Measurements from ENCODE around the gene EFHC1. TPM values are rescaled to one million over a fixed set of nuclear protein-coding genes. Genes with fewer than 3 reads are reported as not detected.

Gene EFHC1
- total RNA-seq, 1 experiment from 2014 or later, result 13.2 TPM

DNA sequence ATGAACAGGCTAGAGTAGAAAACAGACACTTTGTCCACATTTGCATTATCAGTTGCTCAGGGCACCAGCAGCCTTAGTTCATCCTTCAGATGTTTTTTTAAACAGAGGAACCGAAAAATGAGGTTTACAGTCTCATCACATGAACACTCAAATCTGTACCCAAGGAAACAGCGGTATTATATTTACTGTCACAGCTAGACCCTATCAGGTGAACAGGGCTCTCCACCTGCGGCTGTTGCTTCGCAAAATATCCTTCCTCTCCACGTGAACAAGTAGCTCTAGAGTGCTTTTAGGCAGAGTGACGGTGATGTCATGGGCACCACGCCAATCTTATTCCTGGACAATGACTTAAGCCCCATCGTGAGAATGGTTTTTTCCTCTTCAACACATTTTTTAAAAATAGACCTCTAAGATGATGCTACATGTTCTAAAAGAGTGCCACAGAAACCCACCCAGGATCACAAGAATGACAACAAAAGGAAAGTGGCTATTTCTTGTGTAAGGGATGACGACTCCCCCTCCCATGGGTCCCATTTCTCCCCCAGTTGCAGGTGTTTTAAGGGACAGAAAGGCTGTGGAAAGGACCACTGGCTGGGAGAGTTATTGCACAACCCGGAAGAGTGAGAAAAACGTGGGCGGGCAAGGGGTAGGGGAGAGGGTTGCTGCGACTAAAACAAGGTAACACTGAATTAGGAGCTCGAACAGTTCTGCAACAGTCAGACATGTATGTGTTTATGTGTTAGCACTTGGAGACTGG is 77.7 kb downstream of the EFHC1 start:
- H3K9me3 Mint-ChIP-seq, result peaks cover 0 to 2% of the 10 kb centered on the region in 2 experiments; a peak in 1 of 5 replicates

More for the DNA sequence above, 77.7 kb downstream of the EFHC1 start:
- H3K27ac Mint-ChIP-seq, result no peak overlapping the region; a peak in 1 of 7 replicates
- no peak overlapping the region for H3K4me3 Mint-ChIP-seq
- Histone ChIP-seq H3K9me3 (ENCODE audit: control insufficient read depth, low read depth, low read length) (no peaks in the 10 kb centered on the region), H3K79me2 (ENCODE audit: insufficient read depth, low read length) (no peaks in the 10 kb centered on the region), H4K5ac (ENCODE audit: insufficient read length, low read depth, low read length) (no peak overlapping the region), H3K79me1 (ENCODE audit: insufficient read depth, low read depth, low read length, poor library complexity, severe bottlenecking) (no peaks in the 10 kb centered on the region), H2AK5ac (ENCODE audit: insufficient read length, low read length) (no peak overlapping the region), H3K4me2 (ENCODE audit: insufficient read depth, insufficient read length, low read length) (no peak overlapping the region), H3T11ph (ENCODE audit: low read length) (no peak overlapping the region), H3K9ac (ENCODE audit: extremely low read depth, insufficient read length, low read length) (no peak overlapping the region), H2BK120ac (ENCODE audit: low read depth, low read length, poor library complexity, severe bottlenecking) (no peak overlapping the region), H3K56ac (ENCODE audit: insufficient read length, low read depth, low read length) (no peak overlapping the region), H4K91ac (ENCODE audit: insufficient read length, low read depth, low read length) (no peak overlapping the region), H3K23me2 (ENCODE audit: insufficient read length, low read depth, low read length, poor library complexity, severe bottlenecking) (no peaks in the 10 kb centered on the region), H3K23ac (ENCODE audit: insufficient read length, low read depth, low read length) (no peak overlapping the region), H2BK5ac (ENCODE audit: insufficient read length, low read length) (no peak overlapping the region), H4K20me1 (ENCODE audit: control insufficient read depth, insufficient read depth, insufficient read length) (no peaks in the 10 kb centered on the region), H4K8ac (replicated peaks; ENCODE audit: insufficient read length, low read depth, low read length) (no peak overlapping the region), H3K4ac (ENCODE audit: low read depth, low read length) (no peak overlapping the region), H2AFZ (ENCODE audit: low read length) (no peak overlapping the region), H3K14ac (ENCODE audit: insufficient read depth, low read length) (no peak overlapping the region), H2BK20ac (ENCODE audit: low read depth, low read length, poor library complexity, severe bottlenecking) (no peak overlapping the region), H3K27me3 (ENCODE audit: insufficient read depth, low read length) (no peaks in the 10 kb centered on the region), H3K4me1 (ENCODE audit: insufficient read depth, low read length) (no peaks in the 10 kb centered on the region), H3K27ac (ENCODE audit: insufficient read length, low read depth, low read length) (no peak overlapping the region), H3K18ac (ENCODE audit: insufficient read length, low read depth, low read length) (no peak overlapping the region), H2BK15ac (ENCODE audit: low read depth, low read length) (no peak overlapping the region), H2BK12ac (ENCODE audit: insufficient read length, low read depth, low read length) (no peak overlapping the region)
- H3K36me3 Mint-ChIP-seq (ENCODE audit: insufficient read depth in 1 of 3, low read depth in 3 of 3), result peaks cover 12 to 14% (median 13%) of the 10 kb centered on the region in 3 experiments
- H3K4me1 Mint-ChIP-seq, result peaks cover 22 to 23% of the 10 kb centered on the region in 2 experiments
- H3K27me3 Mint-ChIP-seq (ENCODE audit: low read depth), result no peaks in the 10 kb centered on the region; the same call in 1 of the 2 replicates
- no peak for DNase-seq
- WGBS (ENCODE audit: extremely low coverage, insufficient read length, low lambda C conversion rate), result no CpG with 5 or more reads among the region's 14 CpGs
- no peak for TF ChIP-seq CTCF (conservative IDR thresholded peaks at IDR 0.05)

All from H9 (cell line).